AG09319 (cell line): ENCODE measurements around the gene OBI1.

Experiments
- DNase-seq: peaks from one replicate; pipeline ENCODE4 v3.0.0-alpha.2; 2010; ENCODE audit warnings: low read depth; ENCODE audit errors: extremely low read depth
- TF ChIP-seq, protein P1 (sequence below): IDR thresholded peaks from 2 replicates; pipeline ENCODE4 v1.5.1; 2011; ENCODE audit warnings: low read depth, mild to moderate bottlenecking, inconsistent platforms, low read length, moderate library complexity

OBI1 gene

DNA sequence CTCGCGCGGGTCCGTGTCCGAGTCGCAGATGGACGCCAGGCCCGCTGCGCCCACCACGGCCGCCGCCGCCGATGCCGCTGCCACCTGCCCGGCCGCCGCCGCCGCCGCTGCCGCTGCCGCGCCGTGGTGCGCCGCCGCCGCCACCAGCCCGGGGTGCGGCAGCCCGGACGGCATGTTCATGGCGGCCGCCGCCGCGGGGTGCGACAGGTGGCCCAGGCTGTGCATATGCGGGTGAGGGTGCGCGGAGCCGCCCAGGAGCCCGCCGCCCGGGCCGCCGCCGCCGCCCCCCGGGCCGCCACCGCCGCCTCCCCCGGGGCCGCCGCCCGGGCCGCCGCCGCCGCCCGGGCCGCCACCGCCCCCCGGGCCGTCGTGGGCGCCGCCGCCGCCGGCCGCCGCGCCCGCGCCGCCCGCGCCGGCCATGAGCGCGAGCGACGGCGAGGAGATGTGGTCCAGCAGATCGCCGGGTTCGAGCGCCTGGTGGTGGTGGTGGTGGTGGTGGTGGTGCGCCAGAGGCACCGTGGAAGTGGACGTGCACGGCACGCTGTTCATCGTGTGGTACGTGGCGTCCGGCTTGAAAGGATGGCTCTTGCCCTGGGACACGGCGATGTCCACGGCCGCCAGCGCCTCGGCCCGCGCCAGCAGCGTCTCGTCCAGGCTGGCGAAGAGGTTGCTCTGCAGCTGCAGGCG lies 56.9 kb downstream of the OBI1 start:
- TF ChIP-seq, protein P1, sequence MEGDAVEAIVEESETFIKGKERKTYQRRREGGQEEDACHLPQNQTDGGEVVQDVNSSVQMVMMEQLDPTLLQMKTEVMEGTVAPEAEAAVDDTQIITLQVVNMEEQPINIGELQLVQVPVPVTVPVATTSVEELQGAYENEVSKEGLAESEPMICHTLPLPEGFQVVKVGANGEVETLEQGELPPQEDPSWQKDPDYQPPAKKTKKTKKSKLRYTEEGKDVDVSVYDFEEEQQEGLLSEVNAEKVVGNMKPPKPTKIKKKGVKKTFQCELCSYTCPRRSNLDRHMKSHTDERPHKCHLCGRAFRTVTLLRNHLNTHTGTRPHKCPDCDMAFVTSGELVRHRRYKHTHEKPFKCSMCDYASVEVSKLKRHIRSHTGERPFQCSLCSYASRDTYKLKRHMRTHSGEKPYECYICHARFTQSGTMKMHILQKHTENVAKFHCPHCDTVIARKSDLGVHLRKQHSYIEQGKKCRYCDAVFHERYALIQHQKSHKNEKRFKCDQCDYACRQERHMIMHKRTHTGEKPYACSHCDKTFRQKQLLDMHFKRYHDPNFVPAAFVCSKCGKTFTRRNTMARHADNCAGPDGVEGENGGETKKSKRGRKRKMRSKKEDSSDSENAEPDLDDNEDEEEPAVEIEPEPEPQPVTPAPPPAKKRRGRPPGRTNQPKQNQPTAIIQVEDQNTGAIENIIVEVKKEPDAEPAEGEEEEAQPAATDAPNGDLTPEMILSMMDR: no peak
- DNase-seq: no peak

DNA sequence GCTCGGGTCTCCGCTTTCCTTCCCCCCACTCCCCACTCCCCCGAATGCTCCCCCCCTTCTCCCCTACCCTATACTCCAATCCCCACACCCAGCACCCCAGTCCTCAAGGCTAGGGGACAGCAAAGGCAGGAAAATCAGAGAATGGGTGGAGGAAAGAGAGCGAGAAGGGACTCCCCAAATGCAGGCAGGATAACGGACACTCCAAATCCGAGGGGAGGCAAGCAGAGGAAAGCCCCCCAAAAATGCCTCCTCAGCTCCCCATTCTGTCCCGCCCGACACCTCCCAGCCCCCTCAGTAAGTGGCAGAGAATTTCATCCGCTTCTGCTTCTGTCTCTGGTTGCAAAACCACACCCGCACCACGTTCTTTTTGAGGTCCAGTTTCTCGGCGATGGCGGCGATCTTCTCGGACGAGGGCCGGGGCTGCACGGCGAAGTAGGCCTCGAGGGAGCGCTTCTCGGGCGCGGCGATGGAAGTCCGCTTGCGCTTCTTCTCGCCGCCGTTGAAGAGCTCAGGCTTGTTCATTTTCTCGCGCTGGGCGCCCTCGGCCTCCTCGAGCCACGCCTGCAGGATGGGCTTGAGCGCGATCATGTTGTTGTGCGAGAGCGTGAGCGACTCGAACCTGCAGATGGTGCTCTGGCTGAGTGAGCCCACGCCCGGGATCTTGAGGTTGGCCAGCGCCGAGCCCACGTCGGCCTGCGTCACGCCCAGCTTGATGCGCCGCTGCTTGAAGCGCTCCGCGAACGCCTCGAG lies 57.7 kb downstream of the OBI1 start:
- no peak for DNase-seq
- TF ChIP-seq, protein P1: no peak

DNA sequence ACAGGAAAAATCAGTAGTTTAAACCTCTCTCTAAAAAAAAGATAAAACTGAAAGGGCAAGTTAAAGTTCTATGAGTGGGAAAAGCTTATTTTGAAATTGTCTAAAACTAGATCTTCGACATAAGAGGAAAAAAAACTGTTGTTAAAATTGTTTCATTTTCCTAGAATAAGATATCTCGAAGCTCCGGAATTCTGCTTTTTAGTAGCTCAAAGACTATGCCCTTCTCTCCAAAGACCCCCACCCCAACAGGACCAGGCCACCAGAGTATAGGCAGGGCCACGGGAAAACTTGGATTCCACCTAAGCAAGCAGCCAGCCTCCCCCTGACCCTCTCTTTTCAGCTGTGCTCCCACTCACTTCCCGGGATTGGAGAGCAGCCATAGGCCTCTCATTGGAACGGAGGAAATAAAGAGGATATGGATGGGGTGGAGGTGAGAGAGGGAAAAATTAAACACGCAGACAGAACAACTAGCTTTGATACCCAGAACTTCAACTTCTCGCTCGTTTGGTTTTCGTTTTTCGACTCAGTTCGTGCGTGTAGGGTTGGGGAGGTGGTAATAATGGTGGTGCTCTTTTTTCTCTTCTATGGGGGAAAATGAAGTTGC lies 58.6 kb downstream of the OBI1 start:
- TF ChIP-seq, protein P1: no peak
- no peak for DNase-seq

DNA sequence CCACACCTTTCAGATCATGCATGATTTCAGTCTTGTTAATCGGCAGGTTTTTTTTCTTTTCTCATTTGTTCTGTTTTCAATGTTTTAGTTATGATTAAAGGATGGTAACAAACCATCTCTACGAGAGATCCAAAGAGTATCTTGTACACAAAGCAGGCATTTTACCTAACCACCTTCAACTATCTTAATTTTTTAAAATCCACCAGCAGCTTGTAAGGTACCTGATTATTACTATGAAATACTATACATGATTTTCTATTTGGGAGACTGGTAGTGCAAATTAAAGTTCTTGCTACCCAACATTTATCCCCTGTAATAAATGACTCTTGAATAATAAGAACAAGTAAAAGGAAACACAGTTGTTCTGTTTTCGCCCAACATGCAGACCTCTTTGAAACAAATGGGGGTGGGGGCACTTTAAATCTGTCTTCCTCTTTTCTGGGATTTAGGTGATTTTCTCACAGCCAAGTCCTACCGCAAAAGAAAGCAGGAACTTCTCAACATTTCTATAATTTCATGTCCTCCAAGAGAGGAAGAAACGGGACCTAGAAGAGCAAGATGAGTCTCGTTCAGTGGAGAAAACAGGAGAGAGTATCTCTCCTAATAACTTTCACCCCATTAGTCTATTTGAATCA lies 59.2 kb downstream of the OBI1 start:
- no peak for DNase-seq
- TF ChIP-seq, protein P1: no peak

DNA sequence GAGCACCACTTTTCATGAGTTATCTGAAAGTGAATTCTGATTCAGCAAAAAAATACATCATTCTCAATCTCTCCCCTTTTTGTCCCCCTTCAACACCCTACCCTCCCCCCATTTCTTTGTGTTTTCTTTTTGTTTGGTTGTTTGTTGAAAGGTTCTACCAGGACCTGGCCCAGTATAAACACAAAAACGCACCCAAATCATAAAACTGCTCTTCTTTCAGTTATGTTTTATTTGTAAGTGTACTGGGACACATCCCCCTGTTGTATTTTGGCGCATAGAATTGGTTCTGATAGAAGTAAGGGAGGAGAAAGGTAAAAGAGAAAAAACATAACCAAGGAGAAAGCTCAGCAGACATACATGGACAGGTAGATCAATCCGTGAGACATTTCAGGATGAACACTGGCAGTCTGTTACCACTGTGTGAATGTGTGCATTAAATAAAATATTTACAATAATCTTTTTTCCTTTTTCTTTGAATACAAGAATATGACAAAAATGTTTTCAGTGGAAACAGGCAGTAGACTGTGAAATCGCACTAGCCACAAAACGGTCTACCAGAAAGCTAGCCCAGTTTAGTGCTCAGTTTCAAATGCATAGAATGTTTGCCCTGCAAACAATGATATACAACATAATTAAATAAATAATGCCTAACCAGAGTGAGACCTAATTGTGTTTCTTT lies 59.9 kb downstream of the OBI1 start:
- TF ChIP-seq, protein P1: no peak
- no peak for DNase-seq

DNA sequence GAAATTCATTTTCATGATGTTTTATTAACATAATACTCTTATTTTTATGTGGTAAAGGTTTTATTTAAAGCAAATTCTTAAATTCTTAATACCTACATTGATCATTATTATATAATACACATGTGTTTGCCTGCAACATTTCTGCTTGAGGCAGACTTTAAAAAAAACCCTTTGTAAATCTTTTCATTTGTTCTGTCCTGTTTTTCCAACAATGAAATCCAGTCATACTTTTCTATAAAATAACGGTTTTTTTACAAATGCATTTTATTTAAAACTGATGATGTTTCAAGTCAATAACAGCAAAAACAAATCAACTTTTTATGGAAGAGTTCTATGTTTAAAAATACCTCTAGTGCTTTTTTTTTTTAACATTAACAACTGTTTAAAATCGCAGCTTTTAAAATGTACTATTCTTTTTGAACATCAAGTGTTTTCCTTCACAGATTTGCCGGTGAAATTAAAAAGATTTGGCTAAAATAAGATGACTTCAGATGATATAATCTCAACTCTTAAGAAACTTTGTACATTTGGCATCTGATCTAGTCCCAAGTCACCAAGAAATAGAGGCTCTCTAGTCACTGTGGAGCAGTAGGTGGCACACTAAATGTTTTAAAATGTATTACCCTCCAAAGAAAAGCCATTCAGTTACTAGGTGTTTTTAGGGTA lies 60.7 kb downstream of the OBI1 start:
- TF ChIP-seq, protein P1: no peak
- no peak for DNase-seq
